GM21381 (cell line): ENCODE results near the gene MPC1L.
A peak's percentile ranks its signal among the peaks of the same experiment; 100 is the strongest.

Experiments
- ATAC-seq: cut with Tn5 transposase; IDR thresholded peaks from one replicate; pipeline ENCODE4 v1.9.1; 2021; ENCODE audit warnings: mild to moderate bottlenecking, moderate library complexity; ENCODE audit not compliant: unreplicated experiment

MPC1L gene

GRCh38 chrX:40625294-40625693 lies 2.1 kb downstream of the MPC1L start:
- ATAC-seq = no peak

GRCh38 chrX:40628506-40628905 lies 5.3 kb downstream of the MPC1L start:
- no peak for ATAC-seq

DNA sequence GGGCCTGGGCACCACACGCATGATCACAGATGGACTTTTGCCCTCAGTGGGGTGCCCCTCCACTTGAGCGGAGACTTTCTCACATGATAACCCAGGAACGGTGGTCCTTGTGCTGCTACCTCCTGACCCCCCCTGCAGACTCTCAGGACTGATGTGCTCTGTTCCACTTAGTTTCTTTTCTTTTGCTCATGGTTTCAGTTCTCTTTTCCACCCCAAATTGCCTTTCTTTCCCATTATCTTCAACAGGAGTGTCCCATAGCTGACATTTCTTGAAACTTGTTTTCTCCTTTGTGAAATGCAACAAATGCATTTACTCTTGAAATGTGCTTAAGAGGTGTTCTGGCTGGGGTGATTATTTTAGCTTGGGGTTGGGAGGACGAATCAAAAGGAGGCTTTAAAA lies 9.0 kb downstream of the MPC1L start:
- no peak for ATAC-seq

DNA sequence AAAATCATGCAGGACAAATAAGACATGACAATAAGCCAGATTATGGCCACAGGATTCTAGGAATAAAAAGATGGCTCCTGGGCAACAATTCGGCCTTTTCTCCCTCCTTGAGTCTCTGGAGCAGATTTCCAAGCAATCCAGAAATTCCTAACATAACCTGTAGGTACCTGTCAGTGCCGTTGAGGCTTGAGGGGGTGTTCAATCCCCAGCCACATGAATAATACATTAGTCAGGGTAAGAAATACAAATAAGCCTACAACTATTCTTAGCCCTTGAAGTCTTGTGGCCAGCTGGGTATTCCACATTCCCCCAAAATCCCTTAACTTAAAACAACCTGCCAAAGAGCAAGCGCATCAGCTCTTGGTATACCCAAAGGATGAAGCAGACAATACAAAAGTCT lies 14.5 kb downstream of the MPC1L start:
- no peak for ATAC-seq

- ATAC-seq = no peak
Measured at GRCh38 chrX:40644176-40644575, 20.9 kb downstream of the MPC1L start.

- no peak for ATAC-seq
Measured at GRCh38 chrX:40644821-40645358, 21.7 kb downstream of the MPC1L start.

DNA sequence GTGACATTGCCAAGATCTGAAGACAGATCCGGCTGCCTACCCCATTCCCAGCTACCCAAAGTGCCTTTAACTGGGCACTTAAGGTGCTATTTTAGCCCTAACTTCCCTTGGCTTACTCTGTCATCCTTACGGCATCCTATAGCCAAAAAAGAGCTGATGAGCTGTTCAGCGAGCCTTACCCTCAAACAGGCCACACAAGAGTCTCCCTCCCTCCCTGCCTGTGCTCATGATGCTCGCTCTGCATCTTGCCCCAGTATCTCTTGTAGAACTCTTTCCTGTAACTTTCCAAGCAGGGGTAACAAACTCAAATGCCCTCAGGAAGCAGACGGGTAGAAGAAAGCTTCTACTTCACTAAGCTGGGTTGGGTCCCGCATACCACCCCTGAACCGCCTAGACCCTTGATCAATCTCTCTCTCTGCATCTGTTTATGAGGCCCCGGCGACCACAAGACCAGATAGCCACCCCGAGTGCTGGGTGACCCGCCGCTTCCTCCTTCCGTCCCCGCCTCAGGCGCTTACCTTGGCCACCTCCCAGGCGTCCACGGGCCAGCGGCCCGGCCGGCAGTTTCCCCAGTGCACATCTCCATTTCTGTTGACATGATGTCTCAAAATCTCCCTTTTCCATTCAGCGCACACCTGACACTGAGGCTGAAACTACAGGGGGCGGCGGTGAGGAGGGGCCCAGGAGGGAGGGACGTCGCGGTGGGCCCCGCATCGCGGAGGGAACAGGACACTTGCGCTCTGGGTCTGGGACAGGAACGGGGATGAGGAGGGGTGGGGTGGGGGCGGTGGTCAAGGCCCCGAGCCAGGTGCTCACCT lies 23.5 kb downstream of the MPC1L start:
- ATAC-seq = peak; percentile 23

- peak; percentile 59 for ATAC-seq
Measured at GRCh38 chrX:40647307-40648197, 24.3 kb downstream of the MPC1L start, which contains the start of gene CXorf38. Gene CXorf38 (minus strand): TSS chrX:40647561. CDS start chrX:40647520, 41 bp downstream.

DNA sequence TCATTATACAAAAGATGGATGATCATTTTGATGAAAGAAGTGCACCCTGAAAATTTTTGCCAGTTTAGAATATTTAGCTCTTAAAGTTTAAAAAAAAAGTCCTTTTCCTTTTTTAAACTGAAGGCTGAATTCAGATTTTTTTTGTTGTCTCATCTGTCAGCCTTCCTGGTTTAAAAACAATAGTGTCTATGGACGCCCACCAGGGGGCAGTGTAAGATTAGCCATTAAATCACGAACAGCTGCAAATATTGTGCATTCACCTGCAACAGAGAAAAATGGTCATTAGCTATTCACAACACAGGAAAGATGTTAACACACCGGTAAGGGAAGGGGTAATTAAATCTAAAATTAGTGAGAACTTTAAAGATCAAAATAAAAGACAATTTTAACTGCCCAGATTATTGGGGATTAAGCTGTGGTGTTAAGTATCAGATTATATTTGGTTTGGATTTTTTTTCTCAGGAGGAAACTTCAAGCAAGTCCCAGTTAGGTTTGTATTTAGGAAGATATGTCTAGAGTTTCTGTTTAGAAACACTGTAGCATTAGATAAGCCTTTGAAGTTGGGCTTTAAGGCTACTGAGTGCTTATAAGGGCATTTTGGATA lies 28.5 kb downstream of the MPC1L start:
- ATAC-seq = no peak

DNA sequence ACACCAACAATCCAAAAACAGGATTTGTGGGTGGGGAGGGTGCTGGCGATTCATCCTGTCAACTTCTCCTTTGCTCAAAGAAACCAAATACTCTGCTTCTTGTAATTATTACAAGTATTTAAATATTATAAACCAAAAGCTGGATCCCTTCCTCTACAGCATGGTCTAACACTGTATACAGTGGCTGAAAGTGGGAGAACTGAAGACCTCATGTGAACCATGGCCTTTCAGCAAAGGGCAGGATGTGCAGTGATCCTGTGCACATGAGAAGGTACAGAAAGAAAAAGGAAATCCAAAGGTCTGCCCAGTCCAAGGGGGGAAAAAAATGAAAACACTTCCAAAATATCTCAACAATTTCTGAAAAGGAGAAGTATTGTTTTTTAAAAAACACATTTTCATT lies 29.4 kb downstream of the MPC1L start:
- ATAC-seq = no peak

GRCh38 chrX:40653535-40653934 lies 30.3 kb downstream of the MPC1L start:
- ATAC-seq = no peak

- ATAC-seq = no peak
Measured at GRCh38 chrX:40660381-40660780, 37.2 kb downstream of the MPC1L start.

DNA sequence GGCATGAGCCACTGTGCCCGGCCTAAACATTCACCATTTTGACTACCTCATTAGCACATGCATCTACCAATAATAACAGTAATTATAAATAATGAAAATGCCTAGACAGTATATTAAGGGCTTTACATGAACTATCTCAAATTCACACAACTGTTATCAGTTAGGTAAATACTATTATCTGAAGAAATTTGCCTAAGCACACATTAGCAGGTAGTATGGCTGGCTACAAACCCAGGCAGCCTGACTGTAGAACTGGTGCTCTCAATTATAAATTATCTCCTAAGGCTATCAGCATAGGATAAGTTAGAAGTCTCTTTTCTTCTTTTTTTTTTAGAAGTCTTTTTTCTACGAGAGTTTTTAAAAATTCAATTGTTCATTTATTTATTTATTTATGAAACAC lies 38.3 kb downstream of the MPC1L start:
- ATAC-seq = no peak

DNA sequence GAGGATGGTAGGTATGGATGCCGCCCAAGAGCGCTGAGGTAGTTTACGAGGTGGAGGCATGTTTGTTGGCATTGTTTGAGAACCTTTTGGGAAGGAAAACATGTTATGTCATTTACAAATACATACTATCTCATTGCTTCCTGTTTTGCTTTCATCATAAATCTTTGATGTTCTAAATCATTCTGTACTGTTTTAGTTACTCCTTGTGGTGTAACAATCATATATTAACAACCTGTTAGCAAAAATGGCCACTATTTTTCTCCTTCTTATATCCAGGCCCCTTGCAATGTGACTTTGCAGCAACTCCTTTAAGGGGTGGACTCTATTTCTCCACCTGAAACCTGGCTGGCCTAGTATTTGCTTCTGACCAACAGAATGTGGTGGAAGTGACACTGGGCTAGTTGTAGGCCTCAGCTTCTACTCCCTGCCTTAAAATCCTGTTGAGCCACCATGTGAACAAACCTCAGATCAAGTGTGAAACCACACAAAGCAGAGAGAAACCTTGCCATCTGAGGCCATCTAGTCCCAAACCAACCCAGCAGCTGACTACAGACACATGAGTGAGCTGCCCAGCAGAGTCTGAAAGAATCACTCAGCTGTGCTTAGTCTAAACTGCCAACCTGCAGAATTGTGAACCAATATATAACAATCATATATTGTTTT lies 40.0 kb downstream of the MPC1L start:
- no peak for ATAC-seq

- no peak for ATAC-seq
Measured at GRCh38 chrX:40663880-40664630, 40.8 kb downstream of the MPC1L start.

DNA sequence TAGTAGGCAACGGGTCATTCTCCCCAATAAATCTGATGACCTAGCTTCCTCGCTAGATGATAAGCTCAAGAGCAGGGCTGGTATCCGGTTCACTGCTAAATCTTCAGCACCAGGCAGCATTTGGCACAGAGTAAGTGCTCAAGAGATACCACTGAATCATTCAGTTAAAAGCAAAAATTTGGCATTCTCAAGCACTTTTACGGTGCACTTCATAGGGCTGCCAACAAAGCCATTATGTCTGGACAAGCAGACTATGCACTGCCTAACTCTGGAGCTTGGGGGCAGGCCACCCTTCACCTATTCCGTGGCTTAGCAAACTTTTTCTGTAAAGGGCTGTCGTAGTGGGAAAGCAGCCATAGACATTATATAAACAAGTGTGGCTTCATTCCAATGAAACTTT lies 47.9 kb downstream of the MPC1L start:
- ATAC-seq = no peak
